HEK293 (cell line): ENCODE data around the gene YPEL4.

Experiments used
- CTCF ChIA-PET: fragments of 350-600 bp; formaldehyde crosslinking; extraction: SDS; loops from one replicate; lab custom pipeline; 2021; ENCODE audit warnings: antibody characterized with exemption; lab: Yijun Ruan, JAX
- POLR2A ChIA-PET: fragments of 300-600 bp; formaldehyde crosslinking; extraction: SDS; loops from one replicate; lab custom pipeline; 2020; ENCODE audit warnings: antibody characterized with exemption, inconsistent platforms; lab: Yijun Ruan, JAX
- H3K27ac ChIP-seq: fragments of 200-500 bp; sonication (Bioruptor generic); 2 replicates; pipeline ENCODE4 v1.5.1; 2014; ENCODE audit warnings: low read depth, low read length, control low read depth, inconsistent platforms; ENCODE audit errors: extremely low read depth
- H3K36me3 ChIP-seq, 2 experiments: fragments of 200-500 bp in 1 of 2; sonication (Bioruptor generic) in 1 of 2; 1 replicate in 1 of 2; 2 replicates in 1 of 2; pipeline ENCODE4 v1.5.1; 2014 to 2017; ENCODE audit warnings: inconsistent platforms in 2 of 2, low read length in 2 of 2; ENCODE audit not compliant: control insufficient read depth in 2 of 2, insufficient read depth in 1 of 2
- H3K4me1 ChIP-seq: fragments of 200-500 bp; sonication (Bioruptor generic); 2 replicates; pipeline ENCODE4 v1.5.1; 2014; ENCODE audit warnings: mild to moderate bottlenecking, low read length, inconsistent platforms; ENCODE audit not compliant: control insufficient read depth, insufficient read depth
- H3K4me3 ChIP-seq: 2 replicates; pipeline ENCODE4 v1.5.1; 2011; ENCODE audit warnings: low read depth, mild to moderate bottlenecking, control low read depth, low read length, moderate library complexity
- H3K9me3 ChIP-seq: fragments of 200-500 bp; sonication (Bioruptor generic); 2 replicates; pipeline ENCODE4 v1.5.1; 2014; ENCODE audit warnings: low read depth, low read length, inconsistent platforms; ENCODE audit not compliant: control insufficient read depth, insufficient read depth
- BCL11A ChIP-seq: fragments of 450-650 bp; formaldehyde crosslinking; IDR thresholded peaks from 2 replicates; pipeline ENCODE4 v1.5.1; 2016; ENCODE audit warnings: low read depth, missing biosample characterization, missing genetic modification characterization
- CTCF ChIP-seq: fragments of 450-650 bp; formaldehyde crosslinking; IDR thresholded peaks from 2 replicates; pipeline ENCODE4 v1.5.1; 2016; ENCODE audit warnings: missing biosample characterization, missing genetic modification characterization
- EGR2 ChIP-seq: fragments of 450-650 bp; formaldehyde crosslinking; IDR thresholded peaks from 2 replicates; pipeline ENCODE4 v1.5.1; 2016; ENCODE audit warnings: low read depth, missing biosample characterization, missing genetic modification characterization
- KLF10 ChIP-seq: fragments of 450-650 bp; IDR thresholded peaks from 2 replicates; pipeline ENCODE4 v1.5.1; 2018; ENCODE audit warnings: missing biosample characterization, mild to moderate bottlenecking, missing genetic modification characterization
- OSR2 ChIP-seq: fragments of 450-650 bp; formaldehyde crosslinking; IDR thresholded peaks from 2 replicates; pipeline ENCODE4 v1.5.1; 2016; ENCODE audit warnings: missing biosample characterization, missing genetic modification characterization
- PRDM1 ChIP-seq: fragments of 450-650 bp; formaldehyde crosslinking; IDR thresholded peaks from 2 replicates; pipeline ENCODE4; 2016; ENCODE audit warnings: missing biosample characterization, missing genetic modification characterization
- ZNF16 ChIP-seq: fragments of 450-650 bp; formaldehyde crosslinking; IDR thresholded peaks from 2 replicates; pipeline ENCODE4 v1.5.1; 2016; ENCODE audit warnings: low read depth, missing biosample characterization, missing genetic modification characterization
- ZNF266 ChIP-seq: fragments of 450-650 bp; formaldehyde crosslinking; IDR thresholded peaks from 2 replicates; pipeline ENCODE4 v1.5.1; 2016; ENCODE audit warnings: missing biosample characterization, missing genetic modification characterization, low read depth
- ZNF324 ChIP-seq: fragments of 450-650 bp; formaldehyde crosslinking; IDR thresholded peaks from 2 replicates; pipeline ENCODE4 v1.5.1; 2016; ENCODE audit warnings: missing biosample characterization, missing genetic modification characterization
- ZNF626 ChIP-seq: fragments of 450-650 bp; sonication (Bioruptor Pico); formaldehyde crosslinking; IDR thresholded peaks from 2 replicates; pipeline ENCODE4 v1.5.1; 2018; ENCODE audit warnings: missing biosample characterization, missing genetic modification characterization, inconsistent platforms
- ZNF629 ChIP-seq: fragments of 450-650 bp; formaldehyde crosslinking; IDR thresholded peaks from 2 replicates; pipeline ENCODE4 v1.5.1; 2017; ENCODE audit warnings: missing biosample characterization, missing genetic modification characterization
- ZNF654 ChIP-seq: fragments of 450-650 bp; formaldehyde crosslinking; IDR thresholded peaks from 2 replicates; pipeline ENCODE4 v1.5.1; 2016; ENCODE audit warnings: low read depth, missing biosample characterization, missing genetic modification characterization
- ZNF792 ChIP-seq: fragments of 450-650 bp; formaldehyde crosslinking; IDR thresholded peaks from 2 replicates; pipeline ENCODE4 v1.5.1; 2016; ENCODE audit warnings: missing biosample characterization, missing genetic modification characterization
- TF ChIP-seq, protein P1 (sequence below): fragments of 450-650 bp; formaldehyde crosslinking; IDR thresholded peaks from 2 replicates; pipeline ENCODE4 v1.5.1; 2016; ENCODE audit warnings: missing biosample characterization, missing genetic modification characterization
- TF ChIP-seq, protein P2 (sequence below): fragments of 450-650 bp; formaldehyde crosslinking; IDR thresholded peaks from 2 replicates; pipeline ENCODE4 v1.5.1; 2017; ENCODE audit warnings: missing biosample characterization, missing genetic modification characterization
- TF ChIP-seq, protein P3 (sequence below): fragments of 450-650 bp; formaldehyde crosslinking; IDR thresholded peaks from 2 replicates; pipeline ENCODE4 v1.5.1; 2016; ENCODE audit warnings: missing biosample characterization, missing genetic modification characterization
- TF ChIP-seq, protein P4 (sequence below): fragments of 450-650 bp; formaldehyde crosslinking; IDR thresholded peaks from 2 replicates; pipeline ENCODE4 v1.5.1; 2017; ENCODE audit warnings: missing biosample characterization, missing genetic modification characterization

YPEL4 gene

DNA sequence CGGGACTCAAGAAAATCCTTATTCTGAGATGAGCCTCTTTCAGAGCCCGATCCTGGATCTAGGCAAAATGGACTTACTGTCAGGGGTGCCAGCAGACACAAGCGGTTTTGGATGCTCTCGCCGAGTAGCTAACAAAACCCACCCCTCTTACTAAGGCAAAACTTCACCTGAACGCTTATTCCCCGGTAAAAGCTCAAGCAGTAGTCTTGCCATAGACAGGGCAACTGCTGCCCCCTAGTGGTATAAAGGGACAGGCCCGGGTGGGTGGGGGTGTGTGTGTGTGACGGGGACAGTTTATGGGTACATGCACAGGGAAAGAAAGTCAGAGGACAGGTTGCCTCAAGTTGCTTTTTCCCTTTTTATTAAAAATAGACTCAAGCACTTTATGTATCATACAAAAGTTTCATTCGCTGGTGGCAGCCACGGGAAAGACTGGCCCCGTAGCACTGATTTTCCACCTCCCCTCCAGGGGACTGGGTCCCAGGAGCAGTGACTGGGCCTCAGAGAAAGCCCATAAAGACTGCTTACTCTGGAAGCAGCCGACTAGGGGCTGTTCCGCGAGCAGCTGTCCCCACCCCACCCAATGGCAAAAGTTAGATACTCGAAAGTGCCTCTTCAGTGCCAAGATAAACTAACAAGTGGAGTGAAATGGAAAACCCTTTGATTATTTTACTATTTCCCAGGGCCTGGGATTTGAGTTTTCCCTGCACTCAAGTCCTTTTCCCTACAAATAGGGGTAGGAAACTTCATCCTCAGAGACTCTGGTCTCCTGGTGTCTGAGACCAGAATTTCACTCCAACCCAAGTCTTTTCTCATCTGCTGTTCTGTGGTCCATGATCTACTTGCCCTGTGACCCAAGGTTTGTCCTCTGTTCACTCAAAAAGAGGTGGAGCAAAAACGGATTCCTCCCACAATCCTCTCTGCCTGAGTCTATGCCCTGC is 4.7 kb downstream of the YPEL4 start (continued):
- TF ChIP-seq ZNF266 (tag by site-specific recombination) (no peak), ZNF629 (tag by site-specific recombination) (peak; percentile 24; the same call in 1 of the 2 replicates), ZNF324 (no peak), ZNF792 (tag by site-specific recombination) (no peak)
- TF ChIP-seq, protein P1, sequence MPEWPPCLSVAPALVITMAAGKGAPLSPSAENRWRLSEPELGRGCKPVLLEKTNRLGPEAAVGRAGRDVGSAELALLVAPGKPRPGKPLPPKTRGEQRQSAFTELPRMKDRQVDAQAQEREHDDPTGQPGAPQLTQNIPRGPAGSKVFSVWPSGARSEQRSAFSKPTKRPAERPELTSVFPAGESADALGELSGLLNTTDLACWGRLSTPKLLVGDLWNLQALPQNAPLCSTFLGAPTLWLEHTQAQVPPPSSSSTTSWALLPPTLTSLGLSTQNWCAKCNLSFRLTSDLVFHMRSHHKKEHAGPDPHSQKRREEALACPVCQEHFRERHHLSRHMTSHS (tag by site-specific recombination), result no peak
- TF ChIP-seq, protein P2, sequence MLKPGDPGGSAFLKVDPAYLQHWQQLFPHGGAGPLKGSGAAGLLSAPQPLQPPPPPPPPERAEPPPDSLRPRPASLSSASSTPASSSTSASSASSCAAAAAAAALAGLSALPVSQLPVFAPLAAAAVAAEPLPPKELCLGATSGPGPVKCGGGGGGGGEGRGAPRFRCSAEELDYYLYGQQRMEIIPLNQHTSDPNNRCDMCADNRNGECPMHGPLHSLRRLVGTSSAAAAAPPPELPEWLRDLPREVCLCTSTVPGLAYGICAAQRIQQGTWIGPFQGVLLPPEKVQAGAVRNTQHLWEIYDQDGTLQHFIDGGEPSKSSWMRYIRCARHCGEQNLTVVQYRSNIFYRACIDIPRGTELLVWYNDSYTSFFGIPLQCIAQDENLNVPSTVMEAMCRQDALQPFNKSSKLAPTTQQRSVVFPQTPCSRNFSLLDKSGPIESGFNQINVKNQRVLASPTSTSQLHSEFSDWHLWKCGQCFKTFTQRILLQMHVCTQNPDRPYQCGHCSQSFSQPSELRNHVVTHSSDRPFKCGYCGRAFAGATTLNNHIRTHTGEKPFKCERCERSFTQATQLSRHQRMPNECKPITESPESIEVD (tag by site-specific recombination), result 0 out of 2 replicates have a peak, but pooled peaks have one; percentile 12
- TF ChIP-seq, protein P3, sequence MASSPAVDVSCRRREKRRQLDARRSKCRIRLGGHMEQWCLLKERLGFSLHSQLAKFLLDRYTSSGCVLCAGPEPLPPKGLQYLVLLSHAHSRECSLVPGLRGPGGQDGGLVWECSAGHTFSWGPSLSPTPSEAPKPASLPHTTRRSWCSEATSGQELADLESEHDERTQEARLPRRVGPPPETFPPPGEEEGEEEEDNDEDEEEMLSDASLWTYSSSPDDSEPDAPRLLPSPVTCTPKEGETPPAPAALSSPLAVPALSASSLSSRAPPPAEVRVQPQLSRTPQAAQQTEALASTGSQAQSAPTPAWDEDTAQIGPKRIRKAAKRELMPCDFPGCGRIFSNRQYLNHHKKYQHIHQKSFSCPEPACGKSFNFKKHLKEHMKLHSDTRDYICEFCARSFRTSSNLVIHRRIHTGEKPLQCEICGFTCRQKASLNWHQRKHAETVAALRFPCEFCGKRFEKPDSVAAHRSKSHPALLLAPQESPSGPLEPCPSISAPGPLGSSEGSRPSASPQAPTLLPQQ, result no peak

DNA sequence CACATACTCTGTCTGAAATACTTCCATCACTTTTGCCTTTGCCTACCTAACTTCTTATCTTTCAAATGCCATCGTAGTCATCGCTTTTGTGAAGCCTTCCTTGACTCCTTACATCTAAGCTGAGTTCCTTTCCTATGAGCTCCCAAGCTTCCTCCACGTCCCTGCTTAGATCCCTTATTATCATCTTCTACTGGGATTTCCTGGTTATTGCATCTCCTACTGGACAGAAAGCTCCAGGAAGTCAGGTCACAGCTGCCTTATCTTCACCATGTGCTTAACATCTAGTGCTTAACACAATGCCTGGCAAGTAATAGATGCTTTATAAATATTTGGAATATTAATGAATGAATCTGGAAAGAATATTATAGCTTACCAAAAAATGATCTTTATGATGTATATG is 5.9 kb downstream of the YPEL4 start:
- CTCF ChIA-PET, result interaction anchor here (0.5 to 8.6 kb wide), 32 partner anchors 9 to 1059 kb away, joined by 3 to 183 read pairs (median 5); partner anchors contain the start of genes CLP1, TIMM10 and UBE2L6
- TF ChIP-seq KLF10 (tag by site-specific recombination) (no peak), BCL11A (tag by site-specific recombination) (no peak), OSR2 (tag by site-specific recombination) (no peak), ZNF16 (tag by site-specific recombination) (no peak)
- Histone ChIP-seq H3K9me3 (no peaks in the 10 kb centered on the region), H3K36me3 (no peaks in the 10 kb centered on the region), H3K27ac (no peak overlapping the region), H3K4me1 (no peaks in the 10 kb centered on the region), H3K4me3 (no peak overlapping the region)
- POLR2A ChIA-PET, result interaction anchor here (1.1 to 1.9 kb wide), 3 partner anchors 76 to 113 kb away, joined by 3 to 13 read pairs (median 4); partner anchors contain the start of genes SMTNL1, TIMM10 and UBE2L6

DNA sequence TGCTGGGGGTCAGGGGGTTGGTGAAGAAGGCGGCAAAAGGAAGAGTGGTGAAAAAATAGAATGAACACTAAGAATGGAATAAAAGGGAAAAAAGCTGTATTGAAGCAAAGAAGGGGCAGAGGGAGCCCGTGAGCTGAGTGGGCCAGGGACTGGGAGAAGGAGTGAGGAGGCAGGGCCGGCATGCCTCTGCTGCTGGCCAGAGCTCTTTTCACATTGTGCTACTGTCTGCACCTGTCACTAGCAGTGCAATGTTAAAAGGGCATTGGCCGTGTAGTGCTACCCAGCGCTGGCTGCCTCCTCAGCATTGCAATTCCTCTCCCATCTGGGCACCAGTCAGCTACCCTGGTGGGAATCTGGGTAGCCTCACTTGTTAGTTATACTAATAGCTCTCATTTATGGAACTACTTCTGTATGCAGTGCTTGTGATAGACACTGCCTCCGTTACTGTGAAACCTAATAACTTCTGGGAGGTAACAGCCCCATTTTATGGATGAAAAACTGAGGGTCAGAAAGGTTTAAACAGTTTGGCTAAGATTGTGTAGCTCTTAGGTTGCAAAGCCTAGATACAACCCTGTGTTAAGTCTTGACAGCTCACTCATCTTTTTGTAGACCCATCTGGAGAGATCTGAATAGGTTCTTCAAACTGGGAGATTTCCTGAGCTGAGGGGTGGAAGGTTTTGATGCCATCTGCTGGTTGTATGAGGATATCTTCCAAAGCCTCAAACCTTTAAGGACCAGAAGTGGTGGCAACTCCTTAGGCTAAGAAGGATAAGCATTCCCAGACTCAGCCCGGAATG is 8.5 kb downstream of the YPEL4 start:
- no peaks in the 10 kb centered on the region for H3K9me3 ChIP-seq
- H3K36me3 ChIP-seq, result no peaks in the 10 kb centered on the region
- H3K4me1 ChIP-seq, result no peaks in the 10 kb centered on the region; the same call in 1 of the 2 replicates
- TF ChIP-seq EGR2 (tag by site-specific recombination), result no peak
- 0 out of 2 replicates have a peak, but pooled peaks have one; percentile 15 for TF ChIP-seq CTCF (tag by site-specific recombination)
- peak; percentile 20; the same call in 1 of the 2 replicates for TF ChIP-seq PRDM1 (tag by site-specific recombination)
- peak; percentile 49 for TF ChIP-seq ZNF654 (tag by site-specific recombination)
- TF ChIP-seq, protein P4, sequence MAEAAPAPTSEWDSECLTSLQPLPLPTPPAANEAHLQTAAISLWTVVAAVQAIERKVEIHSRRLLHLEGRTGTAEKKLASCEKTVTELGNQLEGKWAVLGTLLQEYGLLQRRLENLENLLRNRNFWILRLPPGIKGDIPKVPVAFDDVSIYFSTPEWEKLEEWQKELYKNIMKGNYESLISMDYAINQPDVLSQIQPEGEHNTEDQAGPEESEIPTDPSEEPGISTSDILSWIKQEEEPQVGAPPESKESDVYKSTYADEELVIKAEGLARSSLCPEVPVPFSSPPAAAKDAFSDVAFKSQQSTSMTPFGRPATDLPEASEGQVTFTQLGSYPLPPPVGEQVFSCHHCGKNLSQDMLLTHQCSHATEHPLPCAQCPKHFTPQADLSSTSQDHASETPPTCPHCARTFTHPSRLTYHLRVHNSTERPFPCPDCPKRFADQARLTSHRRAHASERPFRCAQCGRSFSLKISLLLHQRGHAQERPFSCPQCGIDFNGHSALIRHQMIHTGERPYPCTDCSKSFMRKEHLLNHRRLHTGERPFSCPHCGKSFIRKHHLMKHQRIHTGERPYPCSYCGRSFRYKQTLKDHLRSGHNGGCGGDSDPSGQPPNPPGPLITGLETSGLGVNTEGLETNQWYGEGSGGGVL (tag by site-specific recombination), result no peak
- TF ChIP-seq ZNF626 (tag by site-specific recombination), result no peak
- ChIA-PET CTCF (interaction anchor here (0.6 to 8.6 kb wide), 31 partner anchors 10 to 873 kb away, joined by 3 to 183 read pairs (median 5); partner anchors contain the start of genes MED19, TIMM10, TMX2 and UBE2L6), POLR2A (interaction anchor here (0.8 to 1.4 kb wide), 7 partner anchors 16 to 296 kb away, joined by 3 to 6 read pairs (median 3); partner anchors contain the start of gene RTN4RL2)
- no peak overlapping the region for H3K4me3 ChIP-seq
- H3K27ac ChIP-seq, result no peak overlapping the region
